Measurements from ENCODE around the gene METRNL. TPM values are rescaled to one million over a fixed set of nuclear protein-coding genes. Genes with fewer than 3 reads are reported as not detected.

The METRNL gene
- total and polyA plus RNA-seq, 4 donors, result 0.67 to 9.0 (median 8.6) TPM

DNA sequence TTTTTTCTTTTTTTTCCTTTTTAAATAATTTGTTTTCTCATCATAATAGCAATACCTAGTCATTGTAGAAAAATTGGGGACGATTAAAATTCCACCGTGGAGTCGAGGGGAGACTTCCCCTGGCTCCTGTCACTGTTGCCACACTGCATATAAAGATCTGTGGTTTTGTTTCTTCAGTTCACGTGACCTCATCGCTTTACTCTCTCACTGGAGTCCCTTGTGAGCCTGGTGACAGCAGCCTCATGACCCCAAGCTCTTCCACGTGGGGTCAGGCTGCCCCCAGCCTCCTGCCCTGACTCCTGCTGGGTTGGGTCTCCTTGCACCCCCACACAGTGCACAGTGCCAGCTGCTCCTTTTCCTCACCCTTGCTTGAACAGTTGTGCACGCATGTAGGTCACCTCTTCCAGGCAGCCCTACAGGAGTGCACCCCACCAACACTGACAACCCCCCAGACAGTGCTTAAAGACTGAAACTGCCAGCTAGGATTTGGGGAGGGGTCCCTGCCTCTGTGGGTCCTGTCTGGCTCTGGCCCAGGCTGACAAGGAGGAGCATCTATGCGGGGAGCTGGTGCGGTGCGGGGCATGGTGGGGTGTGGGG lies 7.3 kb upstream of the METRNL start (continued):
- TF ChIP-seq, protein P1, sequence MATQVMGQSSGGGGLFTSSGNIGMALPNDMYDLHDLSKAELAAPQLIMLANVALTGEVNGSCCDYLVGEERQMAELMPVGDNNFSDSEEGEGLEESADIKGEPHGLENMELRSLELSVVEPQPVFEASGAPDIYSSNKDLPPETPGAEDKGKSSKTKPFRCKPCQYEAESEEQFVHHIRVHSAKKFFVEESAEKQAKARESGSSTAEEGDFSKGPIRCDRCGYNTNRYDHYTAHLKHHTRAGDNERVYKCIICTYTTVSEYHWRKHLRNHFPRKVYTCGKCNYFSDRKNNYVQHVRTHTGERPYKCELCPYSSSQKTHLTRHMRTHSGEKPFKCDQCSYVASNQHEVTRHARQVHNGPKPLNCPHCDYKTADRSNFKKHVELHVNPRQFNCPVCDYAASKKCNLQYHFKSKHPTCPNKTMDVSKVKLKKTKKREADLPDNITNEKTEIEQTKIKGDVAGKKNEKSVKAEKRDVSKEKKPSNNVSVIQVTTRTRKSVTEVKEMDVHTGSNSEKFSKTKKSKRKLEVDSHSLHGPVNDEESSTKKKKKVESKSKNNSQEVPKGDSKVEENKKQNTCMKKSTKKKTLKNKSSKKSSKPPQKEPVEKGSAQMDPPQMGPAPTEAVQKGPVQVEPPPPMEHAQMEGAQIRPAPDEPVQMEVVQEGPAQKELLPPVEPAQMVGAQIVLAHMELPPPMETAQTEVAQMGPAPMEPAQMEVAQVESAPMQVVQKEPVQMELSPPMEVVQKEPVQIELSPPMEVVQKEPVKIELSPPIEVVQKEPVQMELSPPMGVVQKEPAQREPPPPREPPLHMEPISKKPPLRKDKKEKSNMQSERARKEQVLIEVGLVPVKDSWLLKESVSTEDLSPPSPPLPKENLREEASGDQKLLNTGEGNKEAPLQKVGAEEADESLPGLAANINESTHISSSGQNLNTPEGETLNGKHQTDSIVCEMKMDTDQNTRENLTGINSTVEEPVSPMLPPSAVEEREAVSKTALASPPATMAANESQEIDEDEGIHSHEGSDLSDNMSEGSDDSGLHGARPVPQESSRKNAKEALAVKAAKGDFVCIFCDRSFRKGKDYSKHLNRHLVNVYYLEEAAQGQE (IDR thresholded peaks at IDR 0.05), result no peak
- TF ChIP-seq TAF1 (conservative IDR thresholded peaks at IDR 0.05), result no peak
- TF ChIP-seq FOXA2 (IDR thresholded peaks at IDR 0.05), result no peak
- no peak for TF ChIP-seq JUND (IDR thresholded peaks at IDR 0.05)
- no peak for TF ChIP-seq HNF4A (conservative IDR thresholded peaks at IDR 0.05)
- no peak for TF ChIP-seq NR2F2 (IDR thresholded peaks at IDR 0.05)
- TF ChIP-seq, protein P2, sequence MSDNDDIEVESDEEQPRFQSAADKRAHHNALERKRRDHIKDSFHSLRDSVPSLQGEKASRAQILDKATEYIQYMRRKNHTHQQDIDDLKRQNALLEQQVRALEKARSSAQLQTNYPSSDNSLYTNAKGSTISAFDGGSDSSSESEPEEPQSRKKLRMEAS (IDR thresholded peaks at IDR 0.05), result no peak

DNA sequence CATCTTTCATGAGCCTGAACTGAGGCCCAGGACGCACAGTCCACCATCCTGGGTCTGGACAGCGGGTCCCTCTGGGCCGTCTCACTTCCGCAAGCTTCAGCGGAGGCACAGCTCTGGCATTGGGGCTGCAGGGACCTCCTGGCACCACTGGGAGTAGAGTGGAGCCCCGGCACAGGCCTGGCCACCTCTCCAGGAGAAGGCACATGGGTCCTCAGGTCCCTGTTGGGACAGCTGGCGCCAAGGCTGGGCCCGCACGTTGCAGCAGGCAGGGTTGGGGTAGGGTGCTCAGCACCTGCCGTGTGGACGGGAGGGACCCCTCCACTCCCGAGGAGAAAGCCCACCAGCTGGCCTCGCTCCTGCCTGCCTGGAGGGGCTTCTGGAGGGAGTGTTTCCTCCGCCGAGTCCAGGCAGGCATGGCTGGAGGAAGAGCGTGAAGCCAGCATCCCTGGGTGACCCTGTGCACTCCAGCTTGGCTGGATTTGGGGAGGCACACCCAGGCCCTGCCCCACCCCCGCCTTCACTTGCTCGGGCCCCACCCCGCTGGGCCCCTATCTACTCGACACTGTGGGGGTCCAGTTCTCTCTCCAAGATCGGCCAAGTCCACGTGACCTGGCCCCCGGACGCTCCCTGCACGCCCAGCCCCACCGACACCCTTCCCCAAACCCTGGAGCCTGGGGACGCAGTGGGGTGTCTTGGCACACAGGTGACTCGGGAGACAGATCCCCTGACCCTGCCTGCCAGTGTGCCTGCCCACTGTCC lies 6.6 kb upstream of the METRNL start:
- Histone ChIP-seq H3K9me3 (ENCODE audit: control insufficient read depth in 4 of 4, low read length in 3 of 4) (no peaks in the 10 kb centered on the region), H3K9ac (ENCODE audit: low read depth in 1 of 2, low read length in 2 of 2) (no peak overlapping the region), H3K36me3 (ENCODE audit: control insufficient read depth in 4 of 4, insufficient read depth in 3 of 4, low read depth in 1 of 4, low read length in 3 of 4) (no peaks in the 10 kb centered on the region), H3K4me1 (ENCODE audit: control insufficient read depth in 4 of 4, insufficient read depth in 4 of 4, low read length in 3 of 4) (peaks cover 0 to 2% (median 0%) of the 10 kb centered on the region in 4 donors), H3K27me3 (ENCODE audit: control insufficient read depth in 4 of 4, insufficient read depth in 4 of 4, low read length in 3 of 4) (no peaks in the 10 kb centered on the region), H3K4me3 (ENCODE audit: low read depth in 1 of 3, low read length in 3 of 3) (no peak overlapping the region), H3K27ac (ENCODE audit: low read depth in 1 of 2, low read length in 2 of 2) (no peak overlapping the region)
- TF ChIP-seq FOXA1 (IDR thresholded peaks at IDR 0.05) (no peak), FOXA2 (IDR thresholded peaks at IDR 0.05) (no peak), TAF1 (conservative IDR thresholded peaks at IDR 0.05) (no peak), EGR1 (IDR thresholded peaks at IDR 0.05; ENCODE audit: low read depth in 2 of 2) (no peak)
- TF ChIP-seq, protein P3, sequence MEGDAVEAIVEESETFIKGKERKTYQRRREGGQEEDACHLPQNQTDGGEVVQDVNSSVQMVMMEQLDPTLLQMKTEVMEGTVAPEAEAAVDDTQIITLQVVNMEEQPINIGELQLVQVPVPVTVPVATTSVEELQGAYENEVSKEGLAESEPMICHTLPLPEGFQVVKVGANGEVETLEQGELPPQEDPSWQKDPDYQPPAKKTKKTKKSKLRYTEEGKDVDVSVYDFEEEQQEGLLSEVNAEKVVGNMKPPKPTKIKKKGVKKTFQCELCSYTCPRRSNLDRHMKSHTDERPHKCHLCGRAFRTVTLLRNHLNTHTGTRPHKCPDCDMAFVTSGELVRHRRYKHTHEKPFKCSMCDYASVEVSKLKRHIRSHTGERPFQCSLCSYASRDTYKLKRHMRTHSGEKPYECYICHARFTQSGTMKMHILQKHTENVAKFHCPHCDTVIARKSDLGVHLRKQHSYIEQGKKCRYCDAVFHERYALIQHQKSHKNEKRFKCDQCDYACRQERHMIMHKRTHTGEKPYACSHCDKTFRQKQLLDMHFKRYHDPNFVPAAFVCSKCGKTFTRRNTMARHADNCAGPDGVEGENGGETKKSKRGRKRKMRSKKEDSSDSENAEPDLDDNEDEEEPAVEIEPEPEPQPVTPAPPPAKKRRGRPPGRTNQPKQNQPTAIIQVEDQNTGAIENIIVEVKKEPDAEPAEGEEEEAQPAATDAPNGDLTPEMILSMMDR (IDR thresholded peaks at IDR 0.05; ENCODE audit: low read depth, low read length, missing input control), result no peak
- TF ChIP-seq, protein P1 (IDR thresholded peaks at IDR 0.05), result no peak
- TF ChIP-seq, protein P4, sequence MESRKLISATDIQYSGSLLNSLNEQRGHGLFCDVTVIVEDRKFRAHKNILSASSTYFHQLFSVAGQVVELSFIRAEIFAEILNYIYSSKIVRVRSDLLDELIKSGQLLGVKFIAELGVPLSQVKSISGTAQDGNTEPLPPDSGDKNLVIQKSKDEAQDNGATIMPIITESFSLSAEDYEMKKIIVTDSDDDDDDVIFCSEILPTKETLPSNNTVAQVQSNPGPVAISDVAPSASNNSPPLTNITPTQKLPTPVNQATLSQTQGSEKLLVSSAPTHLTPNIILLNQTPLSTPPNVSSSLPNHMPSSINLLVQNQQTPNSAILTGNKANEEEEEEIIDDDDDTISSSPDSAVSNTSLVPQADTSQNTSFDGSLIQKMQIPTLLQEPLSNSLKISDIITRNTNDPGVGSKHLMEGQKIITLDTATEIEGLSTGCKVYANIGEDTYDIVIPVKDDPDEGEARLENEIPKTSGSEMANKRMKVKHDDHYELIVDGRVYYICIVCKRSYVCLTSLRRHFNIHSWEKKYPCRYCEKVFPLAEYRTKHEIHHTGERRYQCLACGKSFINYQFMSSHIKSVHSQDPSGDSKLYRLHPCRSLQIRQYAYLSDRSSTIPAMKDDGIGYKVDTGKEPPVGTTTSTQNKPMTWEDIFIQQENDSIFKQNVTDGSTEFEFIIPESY (IDR thresholded peaks at IDR 0.05), result no peak
- TF ChIP-seq, protein P2 (IDR thresholded peaks at IDR 0.05), result no peak
- TF ChIP-seq, protein P5, sequence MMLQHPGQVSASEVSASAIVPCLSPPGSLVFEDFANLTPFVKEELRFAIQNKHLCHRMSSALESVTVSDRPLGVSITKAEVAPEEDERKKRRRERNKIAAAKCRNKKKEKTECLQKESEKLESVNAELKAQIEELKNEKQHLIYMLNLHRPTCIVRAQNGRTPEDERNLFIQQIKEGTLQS (IDR thresholded peaks at IDR 0.05), result no peak
- DNase-seq (ENCODE audit: low spot score), result no peak
- 83% methylated on average over 28 of the region's 28 CpGs for WGBS
